OCI-LY7 (cell line): ENCODE data around the gene TTC31. TPM values are rescaled to one million over a fixed set of nuclear protein-coding genes. Genes with fewer than 3 reads are reported as not detected.

ENCODE experiments used
- BruUV-seq: library from RNA; stranded (reverse); fragments of 400-500 nt; replicated peaks from 2 replicates; lab custom pipeline; 2021; lab: Mats Ljungman, UMichigan
- CTCF ChIA-PET: fragments of 300-600 bp; sonication (Branson Sonifier 250); formaldehyde crosslinking; loops from one replicate; lab custom pipeline; 2022; ENCODE audit warnings: antibody characterized with exemption; ENCODE audit not compliant: unreplicated experiment; lab: Charles Lee
- POLR2A ChIA-PET: fragments of 300-600 bp; sonication (Branson Sonifier 250); formaldehyde crosslinking; loops from one replicate; lab custom pipeline; 2022; ENCODE audit warnings: antibody characterized with exemption; lab: Charles Lee
- DNase-seq: peaks from one replicate; pipeline ENCODE4 v3.0.0-alpha.2; 2015; ENCODE audit warnings: low spot score
- H2AFZ ChIP-seq: fragments of 200-600 bp; sonication (generic), shearing (Covaris generic); 2 replicates; pipeline ENCODE4 v1.6.1; 2014; ENCODE audit warnings: mild to moderate bottlenecking, antibody characterized with exemption, low read length, moderate library complexity
- H3K27ac ChIP-seq: fragments of 200-600 bp; sonication (generic); 2 replicates; pipeline ENCODE4 v1.5.1; 2014; ENCODE audit warnings: mixed run types, low read depth, mild to moderate bottlenecking, moderate library complexity, low read length, inconsistent platforms; ENCODE audit not compliant: poor library complexity, severe bottlenecking
- H3K36me3 ChIP-seq: fragments of 200-600 bp; sonication (generic); 2 replicates; pipeline ENCODE4 v1.6.1; 2014; ENCODE audit warnings: mild to moderate bottlenecking, antibody characterized with exemption, low read length, moderate library complexity, mixed read lengths; ENCODE audit not compliant: insufficient read depth
- H3K4me1 ChIP-seq: fragments of 200-600 bp; sonication (generic); 2 replicates; pipeline ENCODE4 v1.5.1; 2014; ENCODE audit warnings: mild to moderate bottlenecking, low read length; ENCODE audit not compliant: insufficient read depth, poor library complexity, severe bottlenecking
- H3K4me2 ChIP-seq: fragments of 200-600 bp; sonication (generic); 2 replicates; pipeline ENCODE4 v1.6.1; 2014; ENCODE audit warnings: mild to moderate bottlenecking, low read length
- H3K4me3 ChIP-seq: fragments of 200-600 bp; sonication (generic); 2 replicates; pipeline ENCODE4 v1.5.1; 2014; ENCODE audit warnings: mild to moderate bottlenecking, low read depth, low read length; ENCODE audit not compliant: poor library complexity, severe bottlenecking
- H3K79me2 ChIP-seq: fragments of 200-600 bp; sonication (generic); 2 replicates; pipeline ENCODE4 v1.6.1; 2016; ENCODE audit warnings: low read depth, mild to moderate bottlenecking, low read length, moderate library complexity, mixed read lengths; ENCODE audit not compliant: insufficient read depth
- H3K9me2 ChIP-seq: fragments of 200-600 bp; sonication (generic); 2 replicates; pipeline ENCODE4 v1.6.1; 2016; ENCODE audit warnings: mild to moderate bottlenecking, low read length, mixed read lengths; ENCODE audit not compliant: insufficient read depth
- H3K9me3 ChIP-seq: fragments of 200-600 bp; sonication (generic); 2 replicates; pipeline ENCODE4 v1.6.1; 2014; ENCODE audit warnings: mild to moderate bottlenecking, mixed run types, low read length, mixed read lengths
- H4K20me1 ChIP-seq: fragments of 200-600 bp; sonication (generic); 2 replicates; pipeline ENCODE4 v1.6.1; 2014; ENCODE audit warnings: mild to moderate bottlenecking, antibody characterized with exemption, low read length, moderate library complexity, mixed read lengths; ENCODE audit not compliant: insufficient read depth
- CTCF ChIP-seq: fragments of 200-600 bp; sonication (generic); conservative IDR thresholded peaks from 2 replicates; pipeline ENCODE4 v1.5.1; 2014; ENCODE audit warnings: mild to moderate bottlenecking, antibody characterized with exemption, low read length, moderate library complexity, mixed read lengths
- EZH2phosphoT487 ChIP-seq: fragments of 200-600 bp; sonication (generic); IDR thresholded peaks from 2 replicates; pipeline ENCODE4 v1.6.1; 2018; ENCODE audit warnings: low read depth, borderline replicate concordance, mild to moderate bottlenecking, mixed run types, antibody characterized with exemption, low read length, moderate library complexity, mixed read lengths
- intact Hi-C: fragments of 100-400 bp; cut with micrococcal nuclease; formaldehyde crosslinking; loops from one replicate; pipeline ENCODE4 v1.10.0; 2022; ENCODE audit not compliant: unreplicated experiment
- total RNA-seq, 2 experiments: library from RNA; depleted of rRNA in 1 of 2; stranded (reverse); fragments of >200 nt in 1 of 2; shearing (Covaris generic) in 1 of 2; gene quantifications; 2 replicates each; pipeline ENCODE4 v1.2.3, GENCODE V29; 2014 to 2022

The TTC31 gene
- total RNA-seq, 2 experiments from 2014 or later, result 31.5 to 34.6 TPM

DNA sequence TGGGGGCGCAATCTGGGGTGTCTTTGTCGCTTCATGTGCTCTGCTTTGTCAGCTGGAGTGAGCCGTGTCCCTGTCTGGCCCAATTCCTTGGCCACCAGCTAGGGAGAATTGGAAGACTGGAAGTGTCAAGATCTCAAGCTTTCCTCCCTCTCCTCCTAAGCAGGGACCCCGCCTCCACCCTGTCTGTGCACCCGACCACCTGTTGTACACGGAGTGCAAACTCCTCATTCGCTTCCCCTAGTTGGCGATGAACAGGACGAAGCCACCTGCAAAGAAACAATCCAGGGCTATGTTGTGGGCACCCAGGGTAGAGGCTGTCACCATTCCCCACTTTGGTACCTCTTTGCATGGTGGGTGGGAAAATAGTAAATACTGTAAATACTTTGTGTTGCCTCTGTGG is 44.9 kb downstream of the TTC31 start:
- peak overlapping the region; percentile 95 for H3K4me2 ChIP-seq
- H3K36me3 ChIP-seq, result peaks cover 62% of the 10 kb centered on the region
- intact Hi-C loops, result no loop called here
- H3K9me3 ChIP-seq, result no peaks in the 10 kb centered on the region
- peak overlapping the region; percentile 98 for H3K4me3 ChIP-seq
- peaks cover 37% of the 10 kb centered on the region for H3K79me2 ChIP-seq
- no peak overlapping the region for H3K27ac ChIP-seq
- no peak for TF ChIP-seq EZH2phosphoT487
- no peak for TF ChIP-seq CTCF
- POLR2A ChIA-PET, result no interaction called here
- H3K4me1 ChIP-seq, result peaks cover 33% of the 10 kb centered on the region
- H3K9me2 ChIP-seq, result no peaks in the 10 kb centered on the region
- CTCF ChIA-PET, result interaction anchor here (0.5 kb wide), 1 partner anchor 1179 kb away, joined by 3 read pairs; no protein-coding TSS in a partner anchor
- no peak for DNase-seq
- peaks cover 5% of the 10 kb centered on the region; the same call in 1 of the 2 replicates for H4K20me1 ChIP-seq
- TSS peak; percentile 81 for BruUV-seq
- H2AFZ ChIP-seq, result no peak overlapping the region

DNA sequence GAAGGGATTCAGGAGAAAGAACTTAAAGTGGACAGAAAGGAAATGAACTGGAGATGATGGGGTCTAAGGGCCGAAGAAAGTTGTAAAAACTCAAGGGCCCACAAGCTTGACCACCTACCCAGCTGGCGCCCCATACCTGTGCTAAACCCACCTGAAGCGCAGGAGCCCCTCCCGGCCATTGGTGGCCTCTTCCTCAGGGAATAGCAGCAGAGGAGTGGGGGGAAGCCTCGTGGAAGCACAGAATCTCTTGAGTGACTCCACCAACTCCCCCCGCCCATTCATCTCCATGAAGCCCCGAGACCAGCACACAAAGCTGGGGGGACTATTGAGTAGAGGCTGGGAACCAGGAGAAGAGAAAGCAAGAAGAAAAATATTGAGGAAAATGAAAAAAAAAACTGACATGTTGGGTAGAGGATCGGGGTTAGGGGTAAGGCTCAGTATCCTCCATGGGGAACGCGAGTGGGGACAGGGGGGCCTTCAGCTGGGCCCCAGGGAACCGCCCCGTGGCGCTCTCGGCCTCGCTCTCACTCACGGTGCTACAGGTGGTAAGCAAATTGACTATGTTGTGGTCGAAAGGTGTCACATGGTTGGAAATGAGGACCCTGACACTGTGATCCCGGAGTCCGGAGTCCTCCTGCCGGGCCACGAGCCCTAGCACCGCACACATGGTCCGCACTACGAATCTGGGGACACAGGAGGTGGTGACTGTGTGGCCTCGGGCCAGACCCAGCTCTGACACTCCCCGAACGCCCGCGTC is 45.9 kb downstream of the TTC31 start:
- ChIA-PET CTCF (interaction anchor here (3.6 kb wide), 1 partner anchor 47 kb away, joined by 18 read pairs; the partner anchor contains the start of genes CCDC142 and TTC31), POLR2A (interaction anchor here (0.6 to 2.6 kb wide), 4 partner anchors 19 to 56 kb away, joined by 3 to 14 read pairs (median 4); partner anchors contain the start of gene MRPL53)
- Histone ChIP-seq H2AFZ (peak overlapping the region; percentile 65; the same call in 1 of the 2 replicates), H3K4me1 (peaks cover 33% of the 10 kb centered on the region), H3K27ac (peak overlapping the region; percentile 67), H3K4me3 (peak overlapping the region; percentile 98), H3K79me2 (peaks cover 37% of the 10 kb centered on the region), H3K36me3 (peaks cover 70% of the 10 kb centered on the region), H3K4me2 (peak overlapping the region; percentile 95), H3K9me3 (no peaks in the 10 kb centered on the region), H3K9me2 (no peaks in the 10 kb centered on the region), H4K20me1 (peaks cover 5% of the 10 kb centered on the region; the same call in 1 of the 2 replicates)
- DNase-seq, result peak; percentile 45
- no TSS peak for BruUV-seq
- intact Hi-C loops, result loop anchor here (1.0 kb wide), 4 partner anchors 21 to 107 kb away; partner anchors contain the start of genes C2orf81, PCGF1, TTC31 and WDR54
- TF ChIP-seq EZH2phosphoT487 (no peak), CTCF (peak; percentile 56)
